ENCODE results near the gene HNRNPL.
"Not testable (repeated sequence)": the region's sequence is repeated elsewhere in the genome, so short reads cannot be mapped to it uniquely, and the experiment has no call there.

HNRNPL gene

DNA sequence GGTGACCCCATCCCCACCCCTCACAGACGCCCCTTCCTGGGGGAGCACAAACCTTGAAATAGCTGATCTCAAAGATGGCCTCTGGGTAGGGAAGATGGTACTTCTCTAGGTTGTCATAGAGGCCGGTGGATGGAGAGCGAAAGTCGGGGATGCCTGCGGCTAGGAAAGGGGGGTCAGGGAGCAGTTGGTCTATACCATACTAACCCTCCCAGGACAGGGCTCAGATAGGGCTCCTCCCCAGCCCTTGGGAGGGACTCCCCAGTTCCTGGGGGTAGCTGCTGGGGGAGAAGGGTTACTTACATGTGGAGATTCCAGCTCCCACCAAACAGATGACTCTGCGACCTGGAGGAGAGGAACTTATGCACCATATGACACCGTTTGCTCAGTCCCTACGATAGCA, 40.0 kb upstream of the HNRNPL start:
- H3K9me3 ChIP-seq (ENCODE audit: control insufficient read depth, insufficient read depth, low read length) = no peaks in the 10 kb centered on the region
- no peaks in the 10 kb centered on the region for H4K20me1 ChIP-seq (ENCODE audit: control insufficient read depth, insufficient read depth, low read depth, low read length)
- H3K79me2 ChIP-seq (ENCODE audit: control insufficient read depth, low read length) = no peaks in the 10 kb centered on the region
- H3K4me2 ChIP-seq (ENCODE audit: low read length) = no peak overlapping the region
- H3K36me3 ChIP-seq (ENCODE audit: control insufficient read depth, low read length) = no peaks in the 10 kb centered on the region; the same call in 1 of the 2 replicates
- H3K27me3 ChIP-seq (ENCODE audit: control insufficient read depth, low read length) = no peaks in the 10 kb centered on the region
- no peak overlapping the region for H3K4me3 ChIP-seq (ENCODE audit: low read length)
- H3K9me2 ChIP-seq (replicated peaks; ENCODE audit: control insufficient read depth, low read length) = no peaks in the 10 kb centered on the region
- H3K27ac ChIP-seq (ENCODE audit: low read depth, low read length) = no peak overlapping the region
- TF ChIP-seq EZH2phosphoT487 (IDR thresholded peaks at IDR 0.05; ENCODE audit: borderline replicate concordance, low read length) = no peak
- TF ChIP-seq, protein P1, sequence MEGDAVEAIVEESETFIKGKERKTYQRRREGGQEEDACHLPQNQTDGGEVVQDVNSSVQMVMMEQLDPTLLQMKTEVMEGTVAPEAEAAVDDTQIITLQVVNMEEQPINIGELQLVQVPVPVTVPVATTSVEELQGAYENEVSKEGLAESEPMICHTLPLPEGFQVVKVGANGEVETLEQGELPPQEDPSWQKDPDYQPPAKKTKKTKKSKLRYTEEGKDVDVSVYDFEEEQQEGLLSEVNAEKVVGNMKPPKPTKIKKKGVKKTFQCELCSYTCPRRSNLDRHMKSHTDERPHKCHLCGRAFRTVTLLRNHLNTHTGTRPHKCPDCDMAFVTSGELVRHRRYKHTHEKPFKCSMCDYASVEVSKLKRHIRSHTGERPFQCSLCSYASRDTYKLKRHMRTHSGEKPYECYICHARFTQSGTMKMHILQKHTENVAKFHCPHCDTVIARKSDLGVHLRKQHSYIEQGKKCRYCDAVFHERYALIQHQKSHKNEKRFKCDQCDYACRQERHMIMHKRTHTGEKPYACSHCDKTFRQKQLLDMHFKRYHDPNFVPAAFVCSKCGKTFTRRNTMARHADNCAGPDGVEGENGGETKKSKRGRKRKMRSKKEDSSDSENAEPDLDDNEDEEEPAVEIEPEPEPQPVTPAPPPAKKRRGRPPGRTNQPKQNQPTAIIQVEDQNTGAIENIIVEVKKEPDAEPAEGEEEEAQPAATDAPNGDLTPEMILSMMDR (IDR thresholded peaks at IDR 0.05; ENCODE audit: low read depth, low read length, poor library complexity, severe bottlenecking) = no peak
- no peaks in the 10 kb centered on the region for H3F3A ChIP-seq (ENCODE audit: control insufficient read depth, insufficient read depth)
- H3K4me1 ChIP-seq (ENCODE audit: control insufficient read depth, low read length) = no peaks in the 10 kb centered on the region

DNA sequence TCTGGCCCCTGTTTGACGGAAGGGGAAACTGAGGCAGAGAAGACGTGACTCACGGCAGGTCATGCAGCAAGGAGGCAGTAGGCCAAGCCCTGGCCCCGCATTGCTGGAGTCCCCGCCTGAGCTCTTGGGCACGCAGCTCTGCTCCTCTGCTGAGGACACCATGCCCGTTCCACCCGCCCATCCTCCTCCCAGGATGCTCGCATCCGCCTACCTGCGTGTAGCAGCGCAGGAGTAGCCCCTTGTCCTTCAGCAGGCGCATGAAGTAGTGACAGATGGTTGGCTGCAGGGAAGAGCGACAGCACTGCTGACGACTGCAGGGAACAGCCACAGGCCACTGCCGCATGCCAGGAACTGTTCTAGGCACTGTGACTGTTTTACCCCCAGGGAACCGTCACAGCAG, 39.1 kb upstream of the HNRNPL start:
- TF ChIP-seq EZH2phosphoT487 (IDR thresholded peaks at IDR 0.05; ENCODE audit: borderline replicate concordance, low read length) = no peak
- TF ChIP-seq, protein P1 (IDR thresholded peaks at IDR 0.05; ENCODE audit: low read depth, low read length, poor library complexity, severe bottlenecking) = no peak
- Histone ChIP-seq H3K4me2 (ENCODE audit: low read length) (no peak overlapping the region), H3K36me3 (ENCODE audit: control insufficient read depth, low read length) (no peaks in the 10 kb centered on the region; the same call in 1 of the 2 replicates), H4K20me1 (ENCODE audit: control insufficient read depth, insufficient read depth, low read depth, low read length) (no peaks in the 10 kb centered on the region), H3K9me2 (replicated peaks; ENCODE audit: control insufficient read depth, low read length) (no peaks in the 10 kb centered on the region), H3K9me3 (ENCODE audit: control insufficient read depth, insufficient read depth, low read length) (no peaks in the 10 kb centered on the region), H3K27me3 (ENCODE audit: control insufficient read depth, low read length) (no peaks in the 10 kb centered on the region), H3K27ac (ENCODE audit: low read depth, low read length) (no peak overlapping the region), H3K4me1 (ENCODE audit: control insufficient read depth, low read length) (no peaks in the 10 kb centered on the region), H3F3A (ENCODE audit: control insufficient read depth, insufficient read depth) (no peaks in the 10 kb centered on the region), H3K4me3 (ENCODE audit: low read length) (no peak overlapping the region), H3K79me2 (ENCODE audit: control insufficient read depth, low read length) (no peaks in the 10 kb centered on the region)

DNA sequence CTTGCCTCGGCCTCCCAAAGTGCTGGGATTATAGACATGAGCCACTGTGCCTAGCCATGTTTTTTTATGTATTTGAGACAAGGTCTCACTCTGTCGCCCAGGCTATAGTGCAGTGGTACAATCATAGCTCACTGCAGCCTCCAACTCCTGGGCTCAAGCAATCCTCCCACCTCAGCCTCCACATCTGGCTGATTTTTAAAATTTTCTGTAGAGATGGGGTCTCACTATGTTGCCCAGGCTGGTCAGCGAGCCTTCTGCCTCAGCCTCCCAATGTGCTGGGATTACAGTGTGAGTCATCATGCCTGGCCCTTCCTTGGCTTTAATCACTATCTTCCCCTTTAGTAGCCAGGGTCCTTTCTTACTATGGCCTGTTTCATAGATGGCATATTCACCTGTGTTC, 34.9 kb upstream of the HNRNPL start:
- H3K4me1 ChIP-seq (ENCODE audit: control insufficient read depth, low read length); H3K36me3 ChIP-seq (ENCODE audit: control insufficient read depth, low read length); H3K4me2 ChIP-seq (ENCODE audit: low read length); H3K27me3 ChIP-seq (ENCODE audit: control insufficient read depth, low read length); H3K9me2 ChIP-seq (replicated peaks; ENCODE audit: control insufficient read depth, low read length); H3K4me3 ChIP-seq (ENCODE audit: low read length); H4K20me1 ChIP-seq (ENCODE audit: control insufficient read depth, insufficient read depth, low read depth, low read length); H3F3A ChIP-seq (ENCODE audit: control insufficient read depth, insufficient read depth); H3K79me2 ChIP-seq (ENCODE audit: control insufficient read depth, low read length); H3K9me3 ChIP-seq (ENCODE audit: control insufficient read depth, insufficient read depth, low read length); H3K27ac ChIP-seq (ENCODE audit: low read depth, low read length): not testable (repeated sequence)

GRCh38 chr19:38883286-38883685, 33.5 kb upstream of the HNRNPL start:
- H3K9me2 ChIP-seq (replicated peaks; ENCODE audit: control insufficient read depth, low read length) = no peaks in the 10 kb centered on the region
- H3K9me3 ChIP-seq (ENCODE audit: control insufficient read depth, insufficient read depth, low read length) = no peaks in the 10 kb centered on the region
- H3K4me2 ChIP-seq (ENCODE audit: low read length) = no peak overlapping the region
- no peak overlapping the region for H3K27ac ChIP-seq (ENCODE audit: low read depth, low read length)
- H4K20me1 ChIP-seq (ENCODE audit: control insufficient read depth, insufficient read depth, low read depth, low read length) = no peaks in the 10 kb centered on the region
- H3K79me2 ChIP-seq (ENCODE audit: control insufficient read depth, low read length) = peaks cover 7% of the 10 kb centered on the region; the same call in 1 of the 2 replicates
- TF ChIP-seq EZH2phosphoT487 (IDR thresholded peaks at IDR 0.05; ENCODE audit: borderline replicate concordance, low read length) = no peak
- TF ChIP-seq, protein P1 (IDR thresholded peaks at IDR 0.05; ENCODE audit: low read depth, low read length, poor library complexity, severe bottlenecking) = no peak
- no peaks in the 10 kb centered on the region for H3K36me3 ChIP-seq (ENCODE audit: control insufficient read depth, low read length)
- no peaks in the 10 kb centered on the region for H3F3A ChIP-seq (ENCODE audit: control insufficient read depth, insufficient read depth)
- H3K27me3 ChIP-seq (ENCODE audit: control insufficient read depth, low read length) = no peaks in the 10 kb centered on the region
- no peak overlapping the region for H3K4me3 ChIP-seq (ENCODE audit: low read length)
- H3K4me1 ChIP-seq (ENCODE audit: control insufficient read depth, low read length) = peaks cover 17% of the 10 kb centered on the region
